ENCODE results near the gene ODAD3. TPM values are rescaled to one million over a fixed set of nuclear protein-coding genes. Genes with fewer than 3 reads are reported as not detected.

ODAD3 gene
- total and polyA plus RNA-seq, 2 of the 13 experiments (the other 11 are each of a cell fraction or from before 2014, with no cell fraction given): 0.04 to 0.08 TPM

DNA sequence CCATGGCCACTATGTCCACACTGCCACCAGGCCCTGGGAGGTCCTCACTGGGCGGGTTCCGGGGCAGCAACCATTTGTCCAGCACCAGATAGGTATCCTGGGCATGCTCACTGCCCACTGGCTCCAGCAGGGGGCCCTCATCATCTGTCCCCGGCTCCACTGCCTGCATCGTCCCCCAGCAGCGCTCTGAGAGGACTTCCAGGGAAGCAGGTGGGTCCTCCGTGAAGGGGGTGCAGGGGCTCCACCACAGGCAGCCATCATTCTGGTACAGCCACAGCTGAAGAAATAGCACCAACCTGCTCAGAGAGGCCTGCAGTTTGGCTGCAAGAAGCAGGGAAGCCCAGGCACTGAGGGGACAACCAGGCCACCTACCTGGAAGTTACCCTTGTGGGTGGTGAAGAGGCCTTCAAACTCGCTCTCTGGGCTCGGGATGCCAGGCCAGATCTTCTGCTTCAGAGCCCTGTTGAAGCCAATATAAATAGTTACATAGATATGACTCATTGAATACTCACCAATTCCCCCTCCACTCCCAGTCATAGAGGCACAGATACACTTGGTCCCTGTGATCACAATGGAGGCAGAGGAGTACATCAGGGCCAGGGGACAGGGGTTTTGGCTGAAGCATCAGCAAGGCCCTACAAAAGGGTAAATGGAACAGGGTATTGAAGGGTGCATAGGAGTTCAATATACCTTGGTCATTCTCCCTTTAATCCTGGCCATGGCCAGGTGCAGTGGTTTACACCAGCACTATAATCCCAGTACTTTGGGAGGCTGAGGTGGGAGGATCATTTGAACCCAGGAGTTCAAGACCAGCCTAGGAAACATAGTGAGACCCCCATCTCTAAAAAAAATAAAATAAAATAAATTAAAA is 56.4 kb downstream of the ODAD3 start (continued):
- TF ChIP-seq, protein P1, sequence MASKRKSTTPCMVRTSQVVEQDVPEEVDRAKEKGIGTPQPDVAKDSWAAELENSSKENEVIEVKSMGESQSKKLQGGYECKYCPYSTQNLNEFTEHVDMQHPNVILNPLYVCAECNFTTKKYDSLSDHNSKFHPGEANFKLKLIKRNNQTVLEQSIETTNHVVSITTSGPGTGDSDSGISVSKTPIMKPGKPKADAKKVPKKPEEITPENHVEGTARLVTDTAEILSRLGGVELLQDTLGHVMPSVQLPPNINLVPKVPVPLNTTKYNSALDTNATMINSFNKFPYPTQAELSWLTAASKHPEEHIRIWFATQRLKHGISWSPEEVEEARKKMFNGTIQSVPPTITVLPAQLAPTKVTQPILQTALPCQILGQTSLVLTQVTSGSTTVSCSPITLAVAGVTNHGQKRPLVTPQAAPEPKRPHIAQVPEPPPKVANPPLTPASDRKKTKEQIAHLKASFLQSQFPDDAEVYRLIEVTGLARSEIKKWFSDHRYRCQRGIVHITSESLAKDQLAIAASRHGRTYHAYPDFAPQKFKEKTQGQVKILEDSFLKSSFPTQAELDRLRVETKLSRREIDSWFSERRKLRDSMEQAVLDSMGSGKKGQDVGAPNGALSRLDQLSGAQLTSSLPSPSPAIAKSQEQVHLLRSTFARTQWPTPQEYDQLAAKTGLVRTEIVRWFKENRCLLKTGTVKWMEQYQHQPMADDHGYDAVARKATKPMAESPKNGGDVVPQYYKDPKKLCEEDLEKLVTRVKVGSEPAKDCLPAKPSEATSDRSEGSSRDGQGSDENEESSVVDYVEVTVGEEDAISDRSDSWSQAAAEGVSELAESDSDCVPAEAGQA (IDR thresholded peaks at IDR 0.05; ENCODE audit: low read depth): no peak
- TF ChIP-seq, protein P1 (CRISPR knock-in tag; IDR thresholded peaks at IDR 0.05; ENCODE audit: borderline replicate concordance): no peak
- TF ChIP-seq RAD51 (IDR thresholded peaks at IDR 0.05; ENCODE audit: borderline replicate concordance) (no peak), ZFP1 (CRISPR knock-in tag; IDR thresholded peaks at IDR 0.05) (no peak), CCAR2 (optimal IDR thresholded peaks at IDR 0.05; ENCODE audit: low read depth, low read length) (no peak), DNMT1 (CRISPR knock-in tag; IDR thresholded peaks at IDR 0.05) (no peak), ELF4 (CRISPR knock-in tag; IDR thresholded peaks at IDR 0.05; ENCODE audit: borderline replicate concordance) (no peak), DR1 (CRISPR knock-in tag; IDR thresholded peaks at IDR 0.05) (no peak), FOXO1 (CRISPR knock-in tag; IDR thresholded peaks at IDR 0.05) (no peak), ZNF484 (CRISPR knock-in tag; IDR thresholded peaks at IDR 0.05; ENCODE audit: borderline replicate concordance, low read depth) (no peak), ZNF83 (CRISPR knock-in tag; IDR thresholded peaks at IDR 0.05; ENCODE audit: borderline replicate concordance) (no peak), ZSCAN25 (CRISPR knock-in tag; IDR thresholded peaks at IDR 0.05) (peak; percentile 22; the same call in 1 of the 2 replicates), FOXA1 (IDR thresholded peaks at IDR 0.05) (no peak), FOXA1 (CRISPR knock-in tag; IDR thresholded peaks at IDR 0.05) (no peak)
- TF ChIP-seq, protein P2, sequence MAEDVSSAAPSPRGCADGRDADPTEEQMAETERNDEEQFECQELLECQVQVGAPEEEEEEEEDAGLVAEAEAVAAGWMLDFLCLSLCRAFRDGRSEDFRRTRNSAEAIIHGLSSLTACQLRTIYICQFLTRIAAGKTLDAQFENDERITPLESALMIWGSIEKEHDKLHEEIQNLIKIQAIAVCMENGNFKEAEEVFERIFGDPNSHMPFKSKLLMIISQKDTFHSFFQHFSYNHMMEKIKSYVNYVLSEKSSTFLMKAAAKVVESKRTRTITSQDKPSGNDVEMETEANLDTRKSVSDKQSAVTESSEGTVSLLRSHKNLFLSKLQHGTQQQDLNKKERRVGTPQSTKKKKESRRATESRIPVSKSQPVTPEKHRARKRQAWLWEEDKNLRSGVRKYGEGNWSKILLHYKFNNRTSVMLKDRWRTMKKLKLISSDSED (CRISPR knock-in tag; IDR thresholded peaks at IDR 0.05): no peak
- TF ChIP-seq, protein P3, sequence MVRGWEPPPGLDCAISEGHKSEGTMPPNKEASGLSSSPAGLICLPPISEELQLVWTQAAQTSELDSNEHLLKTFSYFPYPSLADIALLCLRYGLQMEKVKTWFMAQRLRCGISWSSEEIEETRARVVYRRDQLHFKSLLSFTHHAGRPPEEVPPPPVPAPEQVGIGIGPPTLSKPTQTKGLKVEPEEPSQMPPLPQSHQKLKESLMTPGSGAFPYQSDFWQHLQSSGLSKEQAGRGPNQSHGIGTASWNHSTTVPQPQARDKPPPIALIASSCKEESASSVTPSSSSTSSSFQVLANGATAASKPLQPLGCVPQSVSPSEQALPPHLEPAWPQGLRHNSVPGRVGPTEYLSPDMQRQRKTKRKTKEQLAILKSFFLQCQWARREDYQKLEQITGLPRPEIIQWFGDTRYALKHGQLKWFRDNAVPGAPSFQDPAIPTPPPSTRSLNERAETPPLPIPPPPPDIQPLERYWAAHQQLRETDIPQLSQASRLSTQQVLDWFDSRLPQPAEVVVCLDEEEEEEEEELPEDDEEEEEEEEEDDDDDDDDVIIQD (CRISPR knock-in tag; IDR thresholded peaks at IDR 0.05; ENCODE audit: low read depth): no peak
- TF ChIP-seq, protein P4, sequence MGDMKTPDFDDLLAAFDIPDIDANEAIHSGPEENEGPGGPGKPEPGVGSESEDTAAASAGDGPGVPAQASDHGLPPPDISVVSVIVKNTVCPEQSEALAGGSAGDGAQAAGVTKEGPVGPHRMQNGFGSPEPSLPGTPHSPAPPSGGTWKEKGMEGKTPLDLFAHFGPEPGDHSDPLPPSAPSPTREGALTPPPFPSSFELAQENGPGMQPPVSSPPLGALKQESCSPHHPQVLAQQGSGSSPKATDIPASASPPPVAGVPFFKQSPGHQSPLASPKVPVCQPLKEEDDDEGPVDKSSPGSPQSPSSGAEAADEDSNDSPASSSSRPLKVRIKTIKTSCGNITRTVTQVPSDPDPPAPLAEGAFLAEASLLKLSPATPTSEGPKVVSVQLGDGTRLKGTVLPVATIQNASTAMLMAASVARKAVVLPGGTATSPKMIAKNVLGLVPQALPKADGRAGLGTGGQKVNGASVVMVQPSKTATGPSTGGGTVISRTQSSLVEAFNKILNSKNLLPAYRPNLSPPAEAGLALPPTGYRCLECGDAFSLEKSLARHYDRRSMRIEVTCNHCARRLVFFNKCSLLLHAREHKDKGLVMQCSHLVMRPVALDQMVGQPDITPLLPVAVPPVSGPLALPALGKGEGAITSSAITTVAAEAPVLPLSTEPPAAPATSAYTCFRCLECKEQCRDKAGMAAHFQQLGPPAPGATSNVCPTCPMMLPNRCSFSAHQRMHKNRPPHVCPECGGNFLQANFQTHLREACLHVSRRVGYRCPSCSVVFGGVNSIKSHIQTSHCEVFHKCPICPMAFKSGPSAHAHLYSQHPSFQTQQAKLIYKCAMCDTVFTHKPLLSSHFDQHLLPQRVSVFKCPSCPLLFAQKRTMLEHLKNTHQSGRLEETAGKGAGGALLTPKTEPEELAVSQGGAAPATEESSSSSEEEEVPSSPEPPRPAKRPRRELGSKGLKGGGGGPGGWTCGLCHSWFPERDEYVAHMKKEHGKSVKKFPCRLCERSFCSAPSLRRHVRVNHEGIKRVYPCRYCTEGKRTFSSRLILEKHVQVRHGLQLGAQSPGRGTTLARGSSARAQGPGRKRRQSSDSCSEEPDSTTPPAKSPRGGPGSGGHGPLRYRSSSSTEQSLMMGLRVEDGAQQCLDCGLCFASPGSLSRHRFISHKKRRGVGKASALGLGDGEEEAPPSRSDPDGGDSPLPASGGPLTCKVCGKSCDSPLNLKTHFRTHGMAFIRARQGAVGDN (CRISPR knock-in tag; IDR thresholded peaks at IDR 0.05): peak; percentile 66
